ENCODE results near the gene VPS52. TPM values are rescaled to one million over a fixed set of nuclear protein-coding genes. Genes with fewer than 3 reads are reported as not detected.

VPS52 gene
- total and polyA plus RNA-seq, 9 of the 15 experiments (the other 6 are each of a cell fraction or from before 2014, with no cell fraction given): 24.4 to 103 (median 40.2) TPM

DNA sequence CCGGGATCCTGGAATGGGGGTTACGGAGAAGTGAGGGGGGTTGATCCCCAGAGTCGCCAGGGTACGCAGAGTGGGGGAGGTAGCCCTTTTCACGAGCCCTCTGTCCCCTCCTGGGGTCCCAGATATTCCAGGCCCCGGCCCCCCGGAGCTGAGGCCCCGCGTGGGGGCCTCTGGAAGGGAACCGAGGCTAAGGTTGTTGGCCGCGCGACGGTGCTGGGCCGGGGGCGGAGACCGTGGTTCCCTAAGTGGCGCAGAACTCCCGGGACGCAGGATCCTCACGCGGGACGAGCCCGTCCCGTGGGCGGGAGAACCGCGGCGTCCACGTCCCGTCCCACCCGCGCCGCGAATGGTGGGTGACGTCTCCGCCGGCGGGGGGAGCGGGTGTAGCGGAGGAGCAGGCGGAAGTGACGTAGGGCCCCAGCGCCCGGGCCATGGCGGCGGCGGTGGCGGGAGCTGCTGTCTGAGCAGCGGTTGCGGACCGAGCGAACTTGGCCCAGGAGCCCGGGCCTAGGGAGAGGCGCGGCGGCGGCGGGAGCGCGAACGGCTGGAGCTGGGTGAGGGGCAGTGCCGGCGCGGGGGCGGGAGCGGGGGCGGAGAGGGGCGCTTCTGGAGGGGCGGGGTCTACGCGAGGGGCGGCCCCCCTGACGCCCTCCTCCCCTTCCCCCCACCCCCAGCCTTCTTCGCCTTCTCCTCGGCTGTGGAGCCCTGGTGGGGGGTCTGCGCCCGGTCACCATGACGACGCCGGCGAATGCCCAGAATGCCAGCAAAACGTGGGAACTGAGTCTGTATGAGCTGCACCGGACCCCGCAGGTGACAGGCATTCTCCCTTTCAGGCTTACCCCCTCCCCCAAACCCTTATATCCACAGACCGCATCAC, 63.3 kb downstream of the VPS52 start, which contains the start of gene RING1:
RING1 (plus strand) TSS at position 410 of the 877 bp plus-strand sequence; CDS start at position 733, 323 bp downstream.
- peaks cover 6% of the 10 kb centered on the region; the same call in 1 of the 2 replicates for H4K20me1 ChIP-seq (replicated peaks; ENCODE audit: control insufficient read depth, insufficient read depth, low read length)
- ChIA-PET POLR2A (interaction anchor here (0.6 to 2.3 kb wide), 20 partner anchors 8 to 1643 kb away, joined by 3 to 12 read pairs (median 4); partner anchors contain the start of genes B3GALT4, RPS18 and VPS52), CTCF (ENCODE audit: low intra/inter-chr PET ratio) (no interaction called here)
- no peaks in the 10 kb centered on the region for H3K9me3 ChIP-seq (replicated peaks; ENCODE audit: control insufficient read depth, insufficient read depth, low read depth, low read length)
- BruUV-seq (replicated peaks): TSS peak; percentile 98
- H3K27ac ChIP-seq (ENCODE audit: extremely low read depth, low read depth, low read length): peak within 1 kb of the TSS; percentile 95
- H3K4me1 ChIP-seq (replicated peaks in 1 of 2; ENCODE audit: control insufficient read depth in 2 of 2, insufficient read depth in 2 of 2, low read length in 2 of 2): peaks cover 26 to 63% of the 10 kb centered on the region in 2 experiments
- H3K4me3 ChIP-seq: peak within 1 kb of the TSS; percentile 90
- H2AFZ ChIP-seq (ENCODE audit: low read depth, low read length): peak within 1 kb of the TSS; percentile 82
- intact Hi-C loops (cut with micrococcal nuclease): no loop called here
- H3K9me1 ChIP-seq (ENCODE audit: control insufficient read depth, insufficient read depth, low read length): peaks cover 3% of the 10 kb centered on the region
- H3K79me2 ChIP-seq (ENCODE audit: control insufficient read depth, insufficient read depth, low read length): peaks cover 37% of the 10 kb centered on the region
- FAIRE-seq: peak; percentile 15
- in situ Hi-C loops (cut with MboI): no loop called here
- H3K4me2 ChIP-seq (ENCODE audit: insufficient read depth, low read length): peak within 1 kb of the TSS; percentile 87
- peak within 1 kb of the TSS; percentile 96 for H3K9ac ChIP-seq (ENCODE audit: insufficient read depth in 1 of 2, low read depth in 2 of 2, low read length in 2 of 2)
- peak; percentile 91 to 97 (median 96) for DNase-seq (ENCODE audit: extremely low read depth in 1 of 4, low spot score in 3 of 4)
- H3K36me3 ChIP-seq (ENCODE audit: control insufficient read depth, insufficient read depth, low read length): peaks cover 43% of the 10 kb centered on the region
- peak; percentile 71 for ATAC-seq
- H3K27me3 ChIP-seq (ENCODE audit: control insufficient read depth in 2 of 2, insufficient read depth in 2 of 2, low read length in 2 of 2): no peaks in the 10 kb centered on the region
- WGBS (ENCODE audit: insufficient coverage, low coverage, missing lambda C conversion rate): 2% methylated on average over 66 of the region's 86 CpGs
- TF ChIP-seq, protein P1, sequence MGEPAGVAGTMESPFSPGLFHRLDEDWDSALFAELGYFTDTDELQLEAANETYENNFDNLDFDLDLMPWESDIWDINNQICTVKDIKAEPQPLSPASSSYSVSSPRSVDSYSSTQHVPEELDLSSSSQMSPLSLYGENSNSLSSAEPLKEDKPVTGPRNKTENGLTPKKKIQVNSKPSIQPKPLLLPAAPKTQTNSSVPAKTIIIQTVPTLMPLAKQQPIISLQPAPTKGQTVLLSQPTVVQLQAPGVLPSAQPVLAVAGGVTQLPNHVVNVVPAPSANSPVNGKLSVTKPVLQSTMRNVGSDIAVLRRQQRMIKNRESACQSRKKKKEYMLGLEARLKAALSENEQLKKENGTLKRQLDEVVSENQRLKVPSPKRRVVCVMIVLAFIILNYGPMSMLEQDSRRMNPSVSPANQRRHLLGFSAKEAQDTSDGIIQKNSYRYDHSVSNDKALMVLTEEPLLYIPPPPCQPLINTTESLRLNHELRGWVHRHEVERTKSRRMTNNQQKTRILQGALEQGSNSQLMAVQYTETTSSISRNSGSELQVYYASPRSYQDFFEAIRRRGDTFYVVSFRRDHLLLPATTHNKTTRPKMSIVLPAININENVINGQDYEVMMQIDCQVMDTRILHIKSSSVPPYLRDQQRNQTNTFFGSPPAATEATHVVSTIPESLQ (CRISPR knock-in tag; IDR thresholded peaks at IDR 0.05): no peak; the same call in 1 of the 2 replicates
- TF ChIP-seq TCFL5 (CRISPR knock-in tag; conservative IDR thresholded peaks at IDR 0.05): no peak
- no peak for TF ChIP-seq RBM39 (optimal IDR thresholded peaks at IDR 0.05; ENCODE audit: low read depth, low read length)
- TF ChIP-seq, protein P2, sequence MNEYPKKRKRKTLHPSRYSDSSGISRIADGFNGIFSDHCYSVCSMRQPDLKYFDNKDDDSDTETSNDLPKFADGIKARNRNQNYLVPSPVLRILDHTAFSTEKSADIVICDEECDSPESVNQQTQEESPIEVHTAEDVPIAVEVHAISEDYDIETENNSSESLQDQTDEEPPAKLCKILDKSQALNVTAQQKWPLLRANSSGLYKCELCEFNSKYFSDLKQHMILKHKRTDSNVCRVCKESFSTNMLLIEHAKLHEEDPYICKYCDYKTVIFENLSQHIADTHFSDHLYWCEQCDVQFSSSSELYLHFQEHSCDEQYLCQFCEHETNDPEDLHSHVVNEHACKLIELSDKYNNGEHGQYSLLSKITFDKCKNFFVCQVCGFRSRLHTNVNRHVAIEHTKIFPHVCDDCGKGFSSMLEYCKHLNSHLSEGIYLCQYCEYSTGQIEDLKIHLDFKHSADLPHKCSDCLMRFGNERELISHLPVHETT (CRISPR knock-in tag; conservative IDR thresholded peaks at IDR 0.05 in 1 of 2, IDR thresholded peaks at IDR 0.05 in 1 of 2): peak in 1 of 2 experiments; percentile 83; a peak in 2 of 4 replicates
- TF ChIP-seq PHF21A (IDR thresholded peaks at IDR 0.05; ENCODE audit: borderline replicate concordance, low read depth): peak; percentile 74; the same call in 1 of the 2 replicates
- TF ChIP-seq NR2C2 (CRISPR knock-in tag; IDR thresholded peaks at IDR 0.05): peak; percentile 67
- TF ChIP-seq NR2C2 (tag; IDR thresholded peaks at IDR 0.05): peak; percentile 65; the same call in 1 of the 2 replicates
- TF ChIP-seq POLR2AphosphoS5 (IDR thresholded peaks at IDR 0.05; ENCODE audit: control insufficient read depth, insufficient read depth, low read depth, low read length): peak; percentile 83
- no peak for TF ChIP-seq POLR3A (IDR thresholded peaks at IDR 0.05; ENCODE audit: borderline replicate concordance, extremely low read depth, insufficient read depth, insufficient read length)
- peak; percentile 95 for TF ChIP-seq POLR2A (conservative IDR thresholded peaks at IDR 0.05)
- TF ChIP-seq TAF1 (IDR thresholded peaks at IDR 0.05; ENCODE audit: control insufficient read depth, extremely low read depth, insufficient read depth, low read length, severe bottlenecking): peak; percentile 90
- TF ChIP-seq, protein P3, sequence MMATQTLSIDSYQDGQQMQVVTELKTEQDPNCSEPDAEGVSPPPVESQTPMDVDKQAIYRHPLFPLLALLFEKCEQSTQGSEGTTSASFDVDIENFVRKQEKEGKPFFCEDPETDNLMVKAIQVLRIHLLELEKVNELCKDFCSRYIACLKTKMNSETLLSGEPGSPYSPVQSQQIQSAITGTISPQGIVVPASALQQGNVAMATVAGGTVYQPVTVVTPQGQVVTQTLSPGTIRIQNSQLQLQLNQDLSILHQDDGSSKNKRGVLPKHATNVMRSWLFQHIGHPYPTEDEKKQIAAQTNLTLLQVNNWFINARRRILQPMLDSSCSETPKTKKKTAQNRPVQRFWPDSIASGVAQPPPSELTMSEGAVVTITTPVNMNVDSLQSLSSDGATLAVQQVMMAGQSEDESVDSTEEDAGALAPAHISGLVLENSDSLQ (IDR thresholded peaks at IDR 0.05): no peak; the same call in 1 of the 2 replicates
- TF ChIP-seq SRF (CRISPR knock-in tag; IDR thresholded peaks at IDR 0.05): no peak
- TF ChIP-seq MEF2D (tag; conservative IDR thresholded peaks at IDR 0.05; ENCODE audit: low read depth): no peak
